ENCODE results near the gene PDE4B.

DNA sequence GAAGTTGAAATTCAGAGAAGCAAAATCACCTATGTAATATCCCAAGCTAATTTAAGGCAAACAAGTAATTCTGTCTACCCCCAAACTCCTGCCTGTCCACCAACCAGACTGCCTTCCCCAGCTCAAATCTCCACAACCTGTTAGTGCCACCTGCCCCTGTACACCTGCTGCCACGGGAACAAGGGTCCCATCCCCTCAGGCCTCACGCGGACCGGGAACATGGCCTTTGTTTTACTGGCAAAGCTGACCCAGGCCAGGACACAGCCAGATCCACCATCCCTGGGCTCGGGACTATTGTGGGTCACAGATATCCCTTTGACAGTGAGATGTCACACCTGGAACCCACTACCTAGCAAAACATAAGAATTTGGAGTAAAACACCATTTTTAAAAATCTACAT lies 601.9 kb downstream of the PDE4B start:
- no peak for TF ChIP-seq DPF2 (IDR thresholded peaks at IDR 0.05)
- TF ChIP-seq POLR2A (IDR thresholded peaks at IDR 0.05; ENCODE audit: low read depth, low read length): no peak
- TF ChIP-seq, protein P1, sequence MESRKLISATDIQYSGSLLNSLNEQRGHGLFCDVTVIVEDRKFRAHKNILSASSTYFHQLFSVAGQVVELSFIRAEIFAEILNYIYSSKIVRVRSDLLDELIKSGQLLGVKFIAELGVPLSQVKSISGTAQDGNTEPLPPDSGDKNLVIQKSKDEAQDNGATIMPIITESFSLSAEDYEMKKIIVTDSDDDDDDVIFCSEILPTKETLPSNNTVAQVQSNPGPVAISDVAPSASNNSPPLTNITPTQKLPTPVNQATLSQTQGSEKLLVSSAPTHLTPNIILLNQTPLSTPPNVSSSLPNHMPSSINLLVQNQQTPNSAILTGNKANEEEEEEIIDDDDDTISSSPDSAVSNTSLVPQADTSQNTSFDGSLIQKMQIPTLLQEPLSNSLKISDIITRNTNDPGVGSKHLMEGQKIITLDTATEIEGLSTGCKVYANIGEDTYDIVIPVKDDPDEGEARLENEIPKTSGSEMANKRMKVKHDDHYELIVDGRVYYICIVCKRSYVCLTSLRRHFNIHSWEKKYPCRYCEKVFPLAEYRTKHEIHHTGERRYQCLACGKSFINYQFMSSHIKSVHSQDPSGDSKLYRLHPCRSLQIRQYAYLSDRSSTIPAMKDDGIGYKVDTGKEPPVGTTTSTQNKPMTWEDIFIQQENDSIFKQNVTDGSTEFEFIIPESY (IDR thresholded peaks at IDR 0.05): no peak
- no peak for TF ChIP-seq NRF1 (conservative IDR thresholded peaks at IDR 0.05; ENCODE audit: low read depth, low read length)
- TF ChIP-seq RUNX3 (IDR thresholded peaks at IDR 0.05; ENCODE audit: low read length): no peak
- TF ChIP-seq, protein P2, sequence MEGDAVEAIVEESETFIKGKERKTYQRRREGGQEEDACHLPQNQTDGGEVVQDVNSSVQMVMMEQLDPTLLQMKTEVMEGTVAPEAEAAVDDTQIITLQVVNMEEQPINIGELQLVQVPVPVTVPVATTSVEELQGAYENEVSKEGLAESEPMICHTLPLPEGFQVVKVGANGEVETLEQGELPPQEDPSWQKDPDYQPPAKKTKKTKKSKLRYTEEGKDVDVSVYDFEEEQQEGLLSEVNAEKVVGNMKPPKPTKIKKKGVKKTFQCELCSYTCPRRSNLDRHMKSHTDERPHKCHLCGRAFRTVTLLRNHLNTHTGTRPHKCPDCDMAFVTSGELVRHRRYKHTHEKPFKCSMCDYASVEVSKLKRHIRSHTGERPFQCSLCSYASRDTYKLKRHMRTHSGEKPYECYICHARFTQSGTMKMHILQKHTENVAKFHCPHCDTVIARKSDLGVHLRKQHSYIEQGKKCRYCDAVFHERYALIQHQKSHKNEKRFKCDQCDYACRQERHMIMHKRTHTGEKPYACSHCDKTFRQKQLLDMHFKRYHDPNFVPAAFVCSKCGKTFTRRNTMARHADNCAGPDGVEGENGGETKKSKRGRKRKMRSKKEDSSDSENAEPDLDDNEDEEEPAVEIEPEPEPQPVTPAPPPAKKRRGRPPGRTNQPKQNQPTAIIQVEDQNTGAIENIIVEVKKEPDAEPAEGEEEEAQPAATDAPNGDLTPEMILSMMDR (IDR thresholded peaks at IDR 0.05 in 2 of 3, conservative IDR thresholded peaks at IDR 0.05 in 1 of 3; ENCODE audit: control insufficient read depth in 2 of 3, extremely low read depth in 1 of 3, insufficient read depth in 1 of 3, low read depth in 3 of 3, low read length in 3 of 3): no peak

All from GM12878 (cell line).